Measurements from ENCODE around the gene SWSAP1. TPM values are rescaled to one million over a fixed set of nuclear protein-coding genes. Genes with fewer than 3 reads are reported as not detected.
"Not testable (repeated sequence)": the region's sequence is repeated elsewhere in the genome, so short reads cannot be mapped to it uniquely, and the experiment has no call there.

SWSAP1 gene
- 1.9 TPM for total RNA-seq
- long read RNA-seq: 0 reads

- intact Hi-C loops (cut with DNase I): loop anchor here (2.0 to 5.0 kb wide), 4 partner anchors 28 to 128 kb away; partner anchors contain the start of genes CCDC159, ODAD3, PRKCSH and TMEM205
- peak; percentile 97 for ATAC-seq
- DNase-seq (ENCODE audit: missing footprints): peak; percentile 99
Measured at GRCh38 chr19:11374433-11375142, at the start of gene SWSAP1. SWSAP1 (plus strand) TSS chr19:11374666; CDS start chr19:11374681, 15 bp downstream.

GRCh38 chr19:11324748-11325389 lies 49.6 kb upstream of the SWSAP1 start:
- DNase-seq (ENCODE audit: missing footprints) (no peak), ATAC-seq (peak; percentile 5)
- intact Hi-C loops (cut with DNase I): no loop called here

GRCh38 chr19:11325544-11325943 lies 48.9 kb upstream of the SWSAP1 start:
- ATAC-seq (no peak), DNase-seq (ENCODE audit: missing footprints) (no peak)
- intact Hi-C loops (cut with DNase I): no loop called here

- DNase-seq (ENCODE audit: missing footprints): no peak
- intact Hi-C loops (cut with DNase I): no loop called here
- ATAC-seq: no peak
Measured at GRCh38 chr19:11330127-11330526, 44.3 kb upstream of the SWSAP1 start.

- intact Hi-C loops (cut with DNase I): no loop called here
- ATAC-seq (no peak), DNase-seq (ENCODE audit: missing footprints) (no peak)
Measured at GRCh38 chr19:11331502-11331901, 43.0 kb upstream of the SWSAP1 start.

GRCh38 chr19:11332822-11333221 lies 41.6 kb upstream of the SWSAP1 start:
- no peak for DNase-seq (ENCODE audit: missing footprints)
- intact Hi-C loops (cut with DNase I): no loop called here
- no peak for ATAC-seq

- DNase-seq (ENCODE audit: missing footprints); intact Hi-C loops (cut with DNase I); ATAC-seq: not testable (repeated sequence)
Measured at GRCh38 chr19:11333838-11334237, 40.6 kb upstream of the SWSAP1 start.

GRCh38 chr19:11335449-11336146 lies 38.9 kb upstream of the SWSAP1 start:
- DNase-seq (ENCODE audit: missing footprints) (no peak), ATAC-seq (no peak)
- intact Hi-C loops (cut with DNase I): no loop called here

GRCh38 chr19:11337080-11337479 lies 37.4 kb upstream of the SWSAP1 start:
- DNase-seq (ENCODE audit: missing footprints): no peak
- intact Hi-C loops (cut with DNase I): no loop called here
- ATAC-seq: no peak

- intact Hi-C loops (cut with DNase I): no loop called here
Measured at GRCh38 chr19:11338121-11338520, 36.3 kb upstream of the SWSAP1 start.

GRCh38 chr19:11338569-11339253 lies 35.8 kb upstream of the SWSAP1 start:
- intact Hi-C loops (cut with DNase I): no loop called here
- DNase-seq (ENCODE audit: missing footprints) (no peak), ATAC-seq (peak; percentile 4)

More at GRCh38 chr19:11338121-11338520, 36.3 kb upstream of the SWSAP1 start:
- ATAC-seq (no peak), DNase-seq (ENCODE audit: missing footprints) (no peak)

GRCh38 chr19:11339254-11340098 lies 35.0 kb upstream of the SWSAP1 start, which contains the start of gene RAB3D:
RAB3D (minus strand) TSS chr19:11339657; CDS start chr19:11337399, 2,258 bp downstream.
- DNase-seq (ENCODE audit: missing footprints) (peak; percentile 97), ATAC-seq (peak; percentile 97)
- intact Hi-C loops (cut with DNase I): no loop called here

GRCh38 chr19:11340099-11340467 lies 34.4 kb upstream of the SWSAP1 start:
- DNase-seq (ENCODE audit: missing footprints); intact Hi-C loops (cut with DNase I); ATAC-seq: not testable (repeated sequence)

GRCh38 chr19:11342429-11342828 lies 32.0 kb upstream of the SWSAP1 start:
- intact Hi-C loops (cut with DNase I): no loop called here
- ATAC-seq (no peak), DNase-seq (ENCODE audit: missing footprints) (no peak)

- DNase-seq (ENCODE audit: missing footprints) (no peak), ATAC-seq (no peak)
- intact Hi-C loops (cut with DNase I): no loop called here
Measured at GRCh38 chr19:11345122-11345803, 29.2 kb upstream of the SWSAP1 start.

GRCh38 chr19:11346104-11346940 lies 28.1 kb upstream of the SWSAP1 start, which contains the start of the genes CCDC159 and TMEM205:
CCDC159 (plus strand) TSS chr19:11346519; CDS start chr19:11346607, 88 bp downstream.
TMEM205 (minus strand) TSS chr19:11346268; CDS start chr19:11345619, 649 bp downstream.
- peak; percentile 95 for ATAC-seq
- DNase-seq (ENCODE audit: missing footprints): peak; percentile 98
- intact Hi-C loops (cut with DNase I): loop anchor here (2.0 kb wide), 2 partner anchors 28 to 52 kb away; partner anchors contain the start of gene SWSAP1

Measured in Right ventricle myocardium inferior (tissue), 1 donor.